HepG2 (cell line): ENCODE data around the gene TOM1L2. TPM values are rescaled to one million over a fixed set of nuclear protein-coding genes. Genes with fewer than 3 reads are reported as not detected.
A peak's percentile ranks its signal among the peaks of the same experiment; 100 is the strongest.

Source experiments
- ATAC-seq: fragments of 200-7000 bp; cut with Tn5 transposase; 3 replicates; pipeline ENCODE4 v1.9.1; 2020; ENCODE audit warnings: mild to moderate bottlenecking, moderate library complexity
- Bru-seq: library from RNA; stranded (reverse); fragments of 400-500 nt; gene quantifications from one replicate; lab custom pipeline; 2021; lab: Mats Ljungman, UMichigan
- BruChase-seq, 2 experiments: library from RNA; stranded (reverse); fragments of 400-500 nt; gene quantifications; one replicate each; lab custom pipeline; 2021; lab: Mats Ljungman, UMichigan
- BruUV-seq: library from RNA; stranded (reverse); fragments of 400-500 nt; replicated peaks from 2 replicates; lab custom pipeline; 2021; lab: Mats Ljungman, UMichigan
- CTCF ChIA-PET: fragments of 300-600 bp; formaldehyde crosslinking; extraction: SDS; loops from one replicate; lab custom pipeline; 2021; ENCODE audit warnings: low total read pairs, inconsistent platforms, low intra/inter-chr PET ratio; lab: Yijun Ruan, JAX
- POLR2A ChIA-PET: fragments of 350-600 bp; sonication (Branson Sonifier 250); formaldehyde crosslinking; loops from one replicate; lab custom pipeline; 2020; ENCODE audit warnings: antibody characterized with exemption, inconsistent platforms; lab: Yijun Ruan, JAX
- DNase-seq: peaks from one replicate; pipeline ENCODE4 v3.0.0-alpha.2; 2015; ENCODE audit warnings: low spot score
- FAIRE-seq: peaks from 3 replicates; lab custom pipeline; 2011; peaks lifted over from hg19 to GRCh38; lab: Jason Lieb, UNC
- H2AFZ ChIP-seq: one replicate; pipeline ENCODE4 v1.6.1; 2011; ENCODE audit warnings: low read length, inconsistent platforms
- H3K27ac ChIP-seq: fragments of 300-600 bp; 3 replicates; pipeline ENCODE4 v1.8.0; 2011; ENCODE audit warnings: mixed run types, mild to moderate bottlenecking, mixed read lengths, low read length, inconsistent platforms; ENCODE audit not compliant: insufficient read depth; ENCODE audit errors: extremely low read length
- H3K27me3 ChIP-seq, 2 experiments: fragments of 200-600 bp in 1 of 2; 2 replicates in 1 of 2; 3 replicates in 1 of 2; pipeline versions ENCODE4 v1.6.0 to v1.8.0; 2011; ENCODE audit warnings: low read length in 2 of 2, mild to moderate bottlenecking in 2 of 2, moderate library complexity in 2 of 2, inconsistent platforms in 1 of 2; ENCODE audit not compliant: insufficient read depth in 2 of 2, control insufficient read depth in 1 of 2
- H3K36me3 ChIP-seq, 2 experiments: fragments of 200-600 bp in 1 of 2; replicated peaks in 1 of 2; 2 replicates in 1 of 2; 3 replicates in 1 of 2; pipeline versions ENCODE4 v1.5.1 to v1.8.0; 2011; ENCODE audit warnings: low read length in 2 of 2, inconsistent platforms in 1 of 2; ENCODE audit not compliant: insufficient read depth in 2 of 2, control insufficient read depth in 1 of 2
- H3K4me1 ChIP-seq: 2 replicates; pipeline ENCODE4 v1.5.1; 2012; ENCODE audit warnings: low read length, inconsistent platforms; ENCODE audit not compliant: insufficient read depth
- H3K4me2 ChIP-seq: 2 replicates; pipeline ENCODE4 v1.6.0; 2011; ENCODE audit warnings: low read depth, low read length, inconsistent platforms
- H3K4me3 ChIP-seq, 3 experiments: fragments of 200-600 bp in 1 of 3; sonication (generic), shearing (Covaris generic) in 1 of 3; replicated peaks in 1 of 3; 2 replicates each; pipeline ENCODE4 v1.5.1; 2011 to 2016; ENCODE audit warnings: low read length in 3 of 3, inconsistent platforms in 2 of 3, low read depth in 2 of 3, mild to moderate bottlenecking in 2 of 3, control low read depth in 1 of 3, mixed read lengths in 1 of 3; ENCODE audit not compliant: insufficient read depth in 1 of 3
- H3K79me2 ChIP-seq: one replicate; pipeline ENCODE4 v1.6.1; 2011; ENCODE audit warnings: low read length, inconsistent platforms; ENCODE audit not compliant: insufficient read depth
- H3K9ac ChIP-seq: 2 replicates; pipeline ENCODE4 v1.6.0; 2011; ENCODE audit warnings: mild to moderate bottlenecking, low read depth, low read length, inconsistent platforms; ENCODE audit not compliant: insufficient read depth
- H3K9me3 ChIP-seq: 2 replicates; pipeline ENCODE4 v1.5.1; 2012; ENCODE audit warnings: mild to moderate bottlenecking, low read length
- H4K20me1 ChIP-seq: 2 replicates; pipeline ENCODE4 v1.6.0; 2011; ENCODE audit warnings: inconsistent platforms, mild to moderate bottlenecking, low read length, moderate library complexity; ENCODE audit not compliant: insufficient read depth
- CEBPG ChIP-seq: IDR thresholded peaks from 2 replicates; pipeline ENCODE4 v1.6.1; 2016
- FOXK1 ChIP-seq: sonication (generic); formaldehyde crosslinking; IDR thresholded peaks from 2 replicates; pipeline ENCODE4 v1.4.0; 2020; ENCODE audit warnings: low read depth, missing genetic modification reagents, borderline replicate concordance
- FOXK2 ChIP-seq: fragments of 450-650 bp; IDR thresholded peaks from 2 replicates; pipeline ENCODE4 v1.6.1; 2016
- GTF2F1 ChIP-seq: fragments of 150-350 bp; IDR thresholded peaks from 2 replicates; pipeline ENCODE4 v1.6.1; 2014; ENCODE audit warnings: low read length
- HNRNPLL ChIP-seq: fragments of 200-400 bp; formaldehyde crosslinking; IDR thresholded peaks from 2 replicates; pipeline ENCODE4 v1.6.1; 2017; ENCODE audit warnings: mild to moderate bottlenecking, low read depth, low read length; ENCODE audit not compliant: poor library complexity, severe bottlenecking
- PRMT3 ChIP-seq: sonication (generic); formaldehyde crosslinking; IDR thresholded peaks from 2 replicates; pipeline ENCODE4 v1.8.1; 2022; ENCODE audit warnings: low read depth, mild to moderate bottlenecking, moderate library complexity, missing genetic modification reagents, borderline replicate concordance
- TEAD3 ChIP-seq: optimal IDR thresholded peaks from 2 replicates; pipeline ENCODE3; 2016; ENCODE audit warnings: borderline replicate concordance
- ZFX ChIP-seq: sonication (generic); formaldehyde crosslinking; IDR thresholded peaks from 2 replicates; pipeline ENCODE4 v1.4.0; 2020; ENCODE audit warnings: mild to moderate bottlenecking, low read depth, missing genetic modification reagents, moderate library complexity
- ZNF207 ChIP-seq: fragments of 450-650 bp; IDR thresholded peaks from 2 replicates; pipeline ENCODE4 v1.6.1; 2016; ENCODE audit warnings: antibody characterized with exemption, borderline replicate concordance
- ZNF234 ChIP-seq: sonication (generic); formaldehyde crosslinking; conservative IDR thresholded peaks from 2 replicates; pipeline ENCODE4 v1.5.1; 2020; ENCODE audit warnings: mild to moderate bottlenecking, missing genetic modification reagents
- ZNF292 ChIP-seq: sonication (generic); formaldehyde crosslinking; IDR thresholded peaks from 2 replicates; pipeline ENCODE4 v1.8.1; 2022; ENCODE audit warnings: mild to moderate bottlenecking, low read depth, missing genetic modification reagents, borderline replicate concordance
- ZNF317 ChIP-seq: sonication (generic); formaldehyde crosslinking; IDR thresholded peaks from 2 replicates; pipeline ENCODE4 v1.5.0; 2020; ENCODE audit warnings: mild to moderate bottlenecking, missing genetic modification reagents
- ZNF672 ChIP-seq: sonication (generic); formaldehyde crosslinking; IDR thresholded peaks from 2 replicates; pipeline ENCODE4 v1.8.1; 2022; ENCODE audit warnings: missing genetic modification reagents
- ZNF772 ChIP-seq: sonication (generic); formaldehyde crosslinking; IDR thresholded peaks from 2 replicates; pipeline ENCODE4 v1.5.0; 2020; ENCODE audit warnings: mild to moderate bottlenecking, missing genetic modification reagents
- ZNF883 ChIP-seq: sonication (generic); formaldehyde crosslinking; IDR thresholded peaks from 2 replicates; pipeline ENCODE4 v1.5.1; 2020; ENCODE audit warnings: mild to moderate bottlenecking, missing genetic modification reagents; ENCODE audit errors: not compliant biosample characterization
- ZSCAN31 ChIP-seq: sonication (generic); formaldehyde crosslinking; IDR thresholded peaks from 2 replicates; pipeline ENCODE4 v1.5.0; 2020; ENCODE audit warnings: low read depth, mild to moderate bottlenecking, missing genetic modification reagents
- WGBS: methylation state at CpG from one replicate; pipeline ENCODE4 v1.1.6; 2017; ENCODE audit warnings: low lambda C conversion rate; 5-methylcytosine and 5-hydroxymethylcytosine counted together
- in situ Hi-C: cut with HindIII; loops from 2 replicates; pipeline ENCODE4 v1.10.0; 2017; ENCODE audit warnings: low pct_unique_long_range_greater_than_20kb; ENCODE audit not compliant: extremely low pct_ligation_motif_present
- intact Hi-C: fragments of 100-400 bp; cut with micrococcal nuclease; formaldehyde crosslinking; loops from one replicate; pipeline ENCODE4 v1.10.0; 2022; ENCODE audit not compliant: unreplicated experiment
- long read RNA-seq, 2 experiments: library from RNA in 1 of 2; library from polyadenylated mRNA in 1 of 2; stranded (forward) in 1 of 2; unstranded in 1 of 2; transcript quantifications; one replicate each; pipeline ENCODE4 v2.0.0, GENCODE V29; 2019 to 2022
- polyA minus RNA-seq, 3 experiments: library from RNA; depleted of rRNA, polyadenylated mRNA; stranded (reverse); fragments of >200 nt; gene quantifications; 2 replicates each; pipeline ENCODE4 v1.2.3, GENCODE V29; 2011; ENCODE audit warnings: low replicate concordance in 1 of 3
- polyA plus RNA-seq, 8 experiments: library from polyadenylated mRNA; depleted of rRNA in 3 of 8; stranded (reverse) in 7 of 8; unstranded in 1 of 8; fragments of >200 nt; fragmentation: Illumina TruSeq in 4 of 8; extraction: Trizol in 4 of 8; gene quantifications; 2 replicates each; pipeline versions ENCODE4 v1.2.1 to v1.2.3, GENCODE V29; 2011 to 2016; ENCODE audit warnings: low read depth in 4 of 8, missing spikeins in 1 of 8, mixed read lengths in 1 of 8; ENCODE audit not compliant: insufficient read depth in 1 of 8
- total RNA-seq, 5 experiments: library from RNA; depleted of rRNA; stranded (reverse); fragments of >200 nt; fragmentation: Illumina TruSeq; extraction: Trizol; gene quantifications; 2 replicates each; pipeline ENCODE4 v1.2.3, GENCODE V29; 2016; ENCODE audit warnings: low read depth in 1 of 5
- TF ChIP-seq, protein P1 (sequence below): IDR thresholded peaks from 2 replicates; pipeline ENCODE4 v1.6.1; 2016; ENCODE audit warnings: low read depth, control low read depth

The TOM1L2 gene
- total RNA-seq (2016; rRNA removed; fragmentation: Illumina TruSeq; extraction: Trizol) (4.5 and 4.7 TPM in 2 replicates), polyA plus RNA-seq (2011; rRNA removed) (7.4 and 9.1 TPM in 2 replicates), polyA minus RNA-seq (2011; rRNA and poly(A)+ RNA removed; ENCODE audit: low replicate concordance) (15.0 and 27.1 TPM in 2 replicates), Bru-seq, nascent RNA (percentile 46 among the genes with signal in this experiment), BruChase-seq, experiment 1, labeled RNA remaining after a 6-hour chase (percentile 48 among the genes with signal in this experiment), BruChase-seq, experiment 2, labeled RNA remaining after a 2-hour chase (percentile 52 among the genes with signal in this experiment)
- total RNA-seq (2016; cell fraction: cytosol; rRNA removed; fragmentation: Illumina TruSeq; extraction: Trizol; ENCODE audit: low read depth), result 1.0 and 1.2 TPM in 2 replicates
- total RNA-seq (2016; cell fraction: insoluble cytoplasmic fraction; rRNA removed; fragmentation: Illumina TruSeq; extraction: Trizol), result 3.8 and 3.9 TPM in 2 replicates
- 2.5 and 3.4 TPM in 2 replicates for total RNA-seq (2016; cell fraction: membrane; rRNA removed; fragmentation: Illumina TruSeq; extraction: Trizol)
- 4.6 and 5.4 TPM in 2 replicates for total RNA-seq (2016; cell fraction: nucleus; rRNA removed; fragmentation: Illumina TruSeq; extraction: Trizol)
- 4.5 and 4.8 TPM in 2 replicates for polyA plus RNA-seq (2011; cell fraction: cytosol; rRNA removed)
- 16.8 and 18.7 TPM in 2 replicates for polyA plus RNA-seq (2011; cell fraction: nucleus; rRNA removed)
- 5.5 and 5.7 TPM in 2 replicates for polyA plus RNA-seq (2012)
- 0.55 and 0.60 TPM in 2 replicates for polyA plus RNA-seq (2016; cell fraction: cytosol; fragmentation: Illumina TruSeq; extraction: Trizol; ENCODE audit: low read depth)
- 2.0 and 3.7 TPM in 2 replicates for polyA plus RNA-seq (2016; cell fraction: insoluble cytoplasmic fraction; fragmentation: Illumina TruSeq; extraction: Trizol; ENCODE audit: low read depth)
- polyA plus RNA-seq (2016; cell fraction: membrane; fragmentation: Illumina TruSeq; extraction: Trizol; ENCODE audit: low read depth), result 1.2 and 1.4 TPM in 2 replicates
- polyA plus RNA-seq (2016; cell fraction: nucleus; fragmentation: Illumina TruSeq; extraction: Trizol; ENCODE audit: insufficient read depth, low read depth), result 8.1 and 9.2 TPM in 2 replicates
- polyA minus RNA-seq (2011; cell fraction: cytosol; rRNA and poly(A)+ RNA removed), result 4.9 and 5.5 TPM in 2 replicates
- 9.8 and 14.0 TPM in 2 replicates for polyA minus RNA-seq (2011; cell fraction: nucleus; rRNA and poly(A)+ RNA removed)
- long read RNA-seq, experiment 1, full-length matches to known transcripts, result 2 of 5 reads
- long read RNA-seq, experiment 1, partial matches to known transcripts, result 0 of 5 reads
- long read RNA-seq, experiment 1, other reads (novel, unspliced or antisense), result 3 of 5 reads
- long read RNA-seq, experiment 2, partial matches to known transcripts, result 1 of 18 reads
- long read RNA-seq, experiment 2, other reads (novel, unspliced or antisense), result 14 of 18 reads

DNA sequence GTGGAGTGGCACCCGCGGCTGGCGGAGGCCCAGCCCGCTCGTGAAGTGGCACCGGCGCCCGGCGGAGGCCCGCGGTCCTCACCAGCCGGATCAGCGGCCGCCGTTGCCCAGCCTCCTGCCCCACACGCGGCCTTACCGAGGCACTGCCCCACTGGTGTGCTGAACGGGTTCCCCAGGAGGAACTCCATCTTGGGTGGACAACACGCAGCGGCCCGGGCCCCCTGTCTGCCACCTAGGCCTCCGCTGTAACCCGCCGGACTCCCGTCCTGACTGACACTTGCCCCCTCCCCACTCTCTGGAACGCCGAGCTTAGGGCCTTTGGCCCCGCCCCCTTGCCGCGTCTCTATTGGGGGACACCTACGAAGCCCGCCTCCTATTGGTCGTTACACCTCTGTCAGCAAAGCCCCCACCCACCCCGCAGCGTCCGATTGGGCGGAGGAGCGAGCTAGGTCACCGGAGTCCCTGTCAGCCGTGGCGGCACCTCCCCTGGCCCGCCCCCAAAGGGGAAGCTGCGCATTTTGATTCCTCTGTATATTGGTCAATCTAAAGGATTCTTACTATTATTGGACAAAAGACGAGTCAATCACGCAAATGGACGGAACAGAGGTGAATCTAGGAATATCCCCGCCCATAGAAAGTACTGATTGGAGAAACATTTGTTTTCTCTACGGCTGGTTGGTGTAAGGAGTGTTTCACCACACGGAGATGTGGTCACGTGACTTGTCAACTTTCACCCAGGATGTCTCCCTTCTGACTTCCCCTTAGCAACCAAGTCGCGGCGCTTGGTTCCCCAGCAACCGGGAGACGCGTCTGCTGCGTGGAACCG lies at the start of gene TOM1L2, which contains the start of gene DRC3:
Gene TOM1L2 (minus strand): TSS at position 275 of the 826 bp plus-strand sequence. CDS start 87 bp downstream, at position 188.
Gene DRC3 (plus strand): TSS at position 737 of the 826 bp plus-strand sequence. CDS start 4,737 bp downstream, outside the sequence.
- FAIRE-seq (peak; percentile 100), DNase-seq (peak; percentile 100), ATAC-seq (peak; percentile 97)
- peaks cover 4 to 13% of the 10 kb centered on the region in 2 experiments; a peak in 2 of 5 replicates for H3K27me3 ChIP-seq
- intact Hi-C loops, result loop anchor here (1.0 to 5.0 kb wide), 2 partner anchors 46 to 50 kb away; no protein-coding TSS in a partner anchor
- H3K36me3 ChIP-seq, result no peaks in the 10 kb centered on the region
- ChIA-PET CTCF (no interaction called here), POLR2A (interaction anchor here (0.7 to 1.6 kb wide), 15 partner anchors 11 to 212 kb away, joined by 3 to 13 read pairs (median 4); partner anchors contain the start of genes ALKBH5 and SREBF1)
- H2AFZ ChIP-seq, result peak within 1 kb of the TSS; percentile 24
- in situ Hi-C loops, result no loop called here
- peak within 1 kb of the TSS; percentile 77 to 90 (median 90) for H3K4me3 ChIP-seq
- H4K20me1 ChIP-seq, result no peaks in the 10 kb centered on the region
- no peaks in the 10 kb centered on the region for H3K9me3 ChIP-seq
- H3K27ac ChIP-seq, result no peak within 1 kb of the TSS
- H3K4me1 ChIP-seq, result peaks cover 23% of the 10 kb centered on the region
- peaks cover 2% of the 10 kb centered on the region for H3K79me2 ChIP-seq
- WGBS, result under 1% methylated on average over 16 of the region's 59 CpGs
- BruUV-seq, result no TSS peak
- H3K4me2 ChIP-seq, result peak within 1 kb of the TSS; percentile 98
- H3K9ac ChIP-seq, result peak within 1 kb of the TSS; percentile 80
- peak; percentile 67 for TF ChIP-seq CEBPG (CRISPR knock-in tag)
- peak; percentile 54 for TF ChIP-seq TEAD3 (CRISPR knock-in tag)
- TF ChIP-seq ZNF772, result peak; percentile 47; the same call in 1 of the 2 replicates
- no peak for TF ChIP-seq ZNF292 (CRISPR knock-in tag)
- TF ChIP-seq ZFX (CRISPR knock-in tag), result peak; percentile 91
- peak; percentile 67 for TF ChIP-seq HNRNPLL
- 0 out of 2 replicates have a peak, but pooled peaks have one; percentile 26 for TF ChIP-seq ZNF234
- TF ChIP-seq GTF2F1, result peak; percentile 97
- TF ChIP-seq FOXK2, result peak; percentile 57; the same call in 1 of the 2 replicates
- TF ChIP-seq, protein P1, sequence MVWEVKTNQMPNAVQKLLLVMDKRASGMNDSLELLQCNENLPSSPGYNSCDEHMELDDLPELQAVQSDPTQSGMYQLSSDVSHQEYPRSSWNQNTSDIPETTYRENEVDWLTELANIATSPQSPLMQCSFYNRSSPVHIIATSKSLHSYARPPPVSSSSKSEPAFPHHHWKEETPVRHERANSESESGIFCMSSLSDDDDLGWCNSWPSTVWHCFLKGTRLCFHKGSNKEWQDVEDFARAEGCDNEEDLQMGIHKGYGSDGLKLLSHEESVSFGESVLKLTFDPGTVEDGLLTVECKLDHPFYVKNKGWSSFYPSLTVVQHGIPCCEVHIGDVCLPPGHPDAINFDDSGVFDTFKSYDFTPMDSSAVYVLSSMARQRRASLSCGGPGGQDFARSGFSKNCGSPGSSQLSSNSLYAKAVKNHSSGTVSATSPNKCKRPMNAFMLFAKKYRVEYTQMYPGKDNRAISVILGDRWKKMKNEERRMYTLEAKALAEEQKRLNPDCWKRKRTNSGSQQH (CRISPR knock-in tag), result 0 out of 2 replicates have a peak, but pooled peaks have one; percentile 40
- no peak for TF ChIP-seq ZNF317 (CRISPR knock-in tag)
- peak; percentile 48; the same call in 1 of the 2 replicates for TF ChIP-seq ZNF207
- TF ChIP-seq ZNF883, result peak; percentile 38
- TF ChIP-seq FOXK1 (CRISPR knock-in tag), result peak; percentile 80; the same call in 1 of the 2 replicates
- TF ChIP-seq PRMT3 (CRISPR knock-in tag), result no peak
- TF ChIP-seq ZSCAN31 (CRISPR knock-in tag), result 0 out of 2 replicates have a peak, but pooled peaks have one; percentile 36
- no peak for TF ChIP-seq ZNF672 (CRISPR knock-in tag)
